CD14-positive monocyte (primary cell): ENCODE measurements around the gene VOPP1. TPM values are rescaled to one million over a fixed set of nuclear protein-coding genes. Genes with fewer than 3 reads are reported as not detected.

Experiments
- DNase-seq, 3 donors: peaks; one replicate each; pipeline ENCODE4 v3.0.0-alpha.2; 2011 to 2022
- H2AFZ ChIP-seq: 2 replicates; pipeline ENCODE4 v1.6.0; 2012; ENCODE audit warnings: mild to moderate bottlenecking, low read depth, low read length, inconsistent platforms; ENCODE audit not compliant: insufficient read depth, poor library complexity, severe bottlenecking
- H3K27ac ChIP-seq, 2 donors: 1 replicate in 1 of 2; 2 replicates in 1 of 2; pipeline ENCODE4 v1.5.1; 2012 to 2013; ENCODE audit warnings: low read length in 2 of 2, control low read depth in 1 of 2, inconsistent platforms in 1 of 2, low read depth in 1 of 2, mild to moderate bottlenecking in 1 of 2
- H3K27me3 ChIP-seq, 2 donors: one replicate each; pipeline versions ENCODE4 v1.6.0 to v1.6.1; 2011 to 2013; ENCODE audit warnings: low read length in 2 of 2; ENCODE audit not compliant: control insufficient read depth in 2 of 2, insufficient read depth in 2 of 2
- H3K36me3 ChIP-seq, 2 donors: replicated peaks in 1 of 2; 1 replicate in 1 of 2; 2 replicates in 1 of 2; pipeline versions ENCODE4 v1.5.1 to v1.6.1; 2012 to 2013; ENCODE audit warnings: low read length in 2 of 2, control low read depth in 1 of 2, inconsistent platforms in 1 of 2, mild to moderate bottlenecking in 1 of 2; ENCODE audit not compliant: insufficient read depth in 2 of 2, control insufficient read depth in 1 of 2
- H3K4me1 ChIP-seq, 2 donors: 1 replicate in 1 of 2; 2 replicates in 1 of 2; pipeline versions ENCODE4 v1.5.1 to v1.6.1; 2012 to 2013; ENCODE audit warnings: low read length in 2 of 2, control low read depth in 1 of 2, inconsistent platforms in 1 of 2, mild to moderate bottlenecking in 1 of 2, moderate library complexity in 1 of 2; ENCODE audit not compliant: insufficient read depth in 2 of 2, control insufficient read depth in 1 of 2
- H3K4me2 ChIP-seq: replicated peaks from 2 replicates; pipeline ENCODE3; 2012; ENCODE audit warnings: low read length, moderate library complexity, mild to moderate bottlenecking; ENCODE audit not compliant: poor library complexity, severe bottlenecking; ENCODE audit errors: extremely low read depth
- H3K4me3 ChIP-seq, 3 experiments: fragments of 200-600 bp in 1 of 3; sonication (generic) in 1 of 3; replicated peaks in 1 of 3; 1 replicate in 2 of 3; 2 replicates in 1 of 3; pipeline ENCODE4 v1.5.1; 2011 to 2013; ENCODE audit warnings: low read length in 3 of 3, mild to moderate bottlenecking in 3 of 3, control low read depth in 2 of 3, low read depth in 2 of 3, inconsistent platforms in 1 of 3, moderate library complexity in 1 of 3
- H3K79me2 ChIP-seq: 2 replicates; pipeline ENCODE4 v1.6.0; 2012; ENCODE audit warnings: mild to moderate bottlenecking, control low read depth, inconsistent platforms, low read length, moderate library complexity; ENCODE audit not compliant: insufficient read depth
- H3K9ac ChIP-seq: 2 replicates; pipeline ENCODE4 v1.6.0; 2017; ENCODE audit warnings: low read length, mild to moderate bottlenecking; ENCODE audit not compliant: insufficient read depth, poor library complexity, severe bottlenecking
- H3K9me3 ChIP-seq, 2 donors: replicated peaks in 1 of 2; 1 replicate in 1 of 2; 2 replicates in 1 of 2; pipeline versions ENCODE4 v1.5.1 to v1.6.1; 2012 to 2013; ENCODE audit warnings: low read length in 2 of 2, control low read depth in 1 of 2; ENCODE audit not compliant: control insufficient read depth in 1 of 2, insufficient read depth in 1 of 2
- H4K20me1 ChIP-seq: 2 replicates; pipeline ENCODE4 v1.6.0; 2012; ENCODE audit warnings: mild to moderate bottlenecking, low read length, control low read depth, moderate library complexity; ENCODE audit not compliant: insufficient read depth
- H3K27ac Mint-ChIP-seq, 7 donors: one replicate each; pipeline ENCODE4 v1.8.0; 2020; ENCODE audit warnings: mild to moderate bottlenecking in 7 of 7, mixed read lengths in 7 of 7, moderate library complexity in 6 of 7, inconsistent platforms in 2 of 7
- H3K27me3 Mint-ChIP-seq, 3 donors: one replicate each; pipeline ENCODE4 v1.8.0; 2021 to 2022; ENCODE audit warnings: low read depth in 3 of 3, mild to moderate bottlenecking in 3 of 3, mixed read lengths in 3 of 3, moderate library complexity in 3 of 3, inconsistent platforms in 1 of 3
- H3K36me3 Mint-ChIP-seq, 2 donors: one replicate each; pipeline ENCODE4 v1.8.0; 2020; ENCODE audit warnings: mixed read lengths in 2 of 2, inconsistent platforms in 1 of 2, mild to moderate bottlenecking in 1 of 2
- H3K4me1 Mint-ChIP-seq: one replicate; pipeline ENCODE4 v1.8.0; 2020; ENCODE audit warnings: mild to moderate bottlenecking, mixed read lengths
- H3K4me3 Mint-ChIP-seq, 2 donors: one replicate each; pipeline ENCODE4 v1.8.0; 2020; ENCODE audit warnings: mild to moderate bottlenecking in 2 of 2, mixed read lengths in 2 of 2, moderate library complexity in 1 of 2
- H3K9me3 Mint-ChIP-seq, 7 donors: one replicate each; pipeline ENCODE4 v1.8.0; 2020 to 2022; ENCODE audit warnings: mixed read lengths in 7 of 7, mild to moderate bottlenecking in 6 of 7, moderate library complexity in 6 of 7, inconsistent platforms in 2 of 7
- CTCF ChIP-seq: fragments of 200-600 bp; IDR thresholded peaks from one replicate; pipeline ENCODE4 v1.8.0; 2022; ENCODE audit warnings: antibody characterized with exemption, mild to moderate bottlenecking
- WGBS: methylation state at CpG from one replicate; pipeline ENCODE4 v1.1.5; 2013; ENCODE audit warnings: missing lambda C conversion rate; ENCODE audit not compliant: insufficient coverage; 5-methylcytosine and 5-hydroxymethylcytosine counted together
- intact Hi-C, 2 donors: fragments of 100-400 bp; cut with micrococcal nuclease; formaldehyde crosslinking; loops; one replicate each; pipeline versions ENCODE4 v1.15.0 to v1.15.1; 2023
- polyA plus RNA-seq, 3 donors: library from polyadenylated mRNA; depleted of rRNA in 1 of 3; unstranded in 2 of 3; stranded (reverse) in 1 of 3; fragments of 300-500 nt in 2 of 3; fragments of >200 nt in 1 of 3; fragmentation: Illumina TruSeq in 2 of 3; gene quantifications; 1 replicate in 2 of 3; 2 replicates in 1 of 3; pipeline ENCODE4 v1.2.3, GENCODE V29; 2012 to 2021

The VOPP1 gene
- polyA plus RNA-seq, 3 donors, result 16.7 to 22.1 (median 18.0) TPM

- Histone ChIP-seq H2AFZ (no peak overlapping the region), H3K4me2 (no peak overlapping the region), H4K20me1 (peaks cover 12% of the 10 kb centered on the region), H3K9ac (no peak overlapping the region), H3K4me1 (no peaks in the 10 kb centered on the region), H3K27ac (no peak overlapping the region), H3K27me3 (no peaks in the 10 kb centered on the region), H3K79me2 (no peaks in the 10 kb centered on the region), H3K36me3 (peaks cover 6 to 32% of the 10 kb centered on the region in 2 donors), H3K4me3 (no peak overlapping the region), H3K9me3 (no peaks in the 10 kb centered on the region)
- WGBS, result 96% methylated on average over 17 of the region's 19 CpGs
- Mint-ChIP-seq H3K27ac (peak overlapping the region in 3 of 7 donors; percentile 4 to 71 (median 53)), H3K4me3 (no peak overlapping the region), H3K27me3 (no peaks in the 10 kb centered on the region), H3K4me1 (peaks cover 4% of the 10 kb centered on the region), H3K9me3 (no peaks in the 10 kb centered on the region), H3K36me3 (peaks cover 27 to 28% of the 10 kb centered on the region in 2 donors)
- no peak for TF ChIP-seq CTCF
- DNase-seq, result no peak
- intact Hi-C loops, result no loop called here
These were observed 95.2 kb downstream of the VOPP1 start for GRCh38 chr7:55476852-55477780.

GRCh38 chr7:55475855-55476803, 96.2 kb downstream of the VOPP1 start:
- 98% methylated on average over 13 of the region's 19 CpGs for WGBS
- no peak for TF ChIP-seq CTCF
- Mint-ChIP-seq H3K4me1 (peaks cover 4% of the 10 kb centered on the region), H3K9me3 (no peaks in the 10 kb centered on the region), H3K36me3 (peaks cover 31 to 32% of the 10 kb centered on the region in 2 donors), H3K27me3 (no peaks in the 10 kb centered on the region), H3K27ac (peak overlapping the region in 3 of 7 donors; percentile 2 to 71 (median 25)), H3K4me3 (no peak overlapping the region)
- peaks cover 6 to 32% of the 10 kb centered on the region in 2 donors for H3K36me3 ChIP-seq
- H3K9me3 ChIP-seq, result no peaks in the 10 kb centered on the region
- no peak overlapping the region for H3K27ac ChIP-seq
- no peak overlapping the region for H2AFZ ChIP-seq
- no peak overlapping the region for H3K4me2 ChIP-seq
- H3K4me3 ChIP-seq, result no peak overlapping the region
- H3K9ac ChIP-seq, result no peak overlapping the region
- no peaks in the 10 kb centered on the region for H3K79me2 ChIP-seq
- DNase-seq, result no peak
- intact Hi-C loops, result no loop called here
- H3K27me3 ChIP-seq, result no peaks in the 10 kb centered on the region
- peaks cover 12% of the 10 kb centered on the region for H4K20me1 ChIP-seq
- no peaks in the 10 kb centered on the region for H3K4me1 ChIP-seq
